Cortex of kidney (tissue), 1 donor: Measurements from ENCODE around the gene C21orf58.

Experiments
- DNase-seq: peaks from one replicate; lab custom pipeline; 2025; lab: John Stamatoyannopoulos, UW

The C21orf58 gene

DNA sequence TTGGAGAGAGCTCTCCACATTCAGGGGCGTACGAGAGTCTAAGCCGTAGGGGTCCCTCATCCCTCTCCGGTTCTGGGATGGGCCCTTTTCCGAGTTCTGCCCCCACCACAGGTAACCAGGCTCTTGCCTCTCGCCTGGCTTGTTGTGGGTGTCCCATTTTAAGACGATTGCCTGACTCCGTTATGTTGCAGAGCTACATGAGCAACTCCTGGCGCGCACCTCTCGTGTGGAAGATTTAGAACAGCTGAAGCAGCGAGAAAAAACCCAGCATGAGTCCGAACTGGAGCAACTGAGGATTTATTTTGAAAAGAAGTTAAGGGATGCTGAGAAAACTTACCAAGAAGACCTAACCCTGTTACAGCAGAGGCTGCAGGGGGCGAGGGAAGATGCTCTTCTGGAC, 29.2 kb upstream of the C21orf58 start:
- no peak for DNase-seq

DNA sequence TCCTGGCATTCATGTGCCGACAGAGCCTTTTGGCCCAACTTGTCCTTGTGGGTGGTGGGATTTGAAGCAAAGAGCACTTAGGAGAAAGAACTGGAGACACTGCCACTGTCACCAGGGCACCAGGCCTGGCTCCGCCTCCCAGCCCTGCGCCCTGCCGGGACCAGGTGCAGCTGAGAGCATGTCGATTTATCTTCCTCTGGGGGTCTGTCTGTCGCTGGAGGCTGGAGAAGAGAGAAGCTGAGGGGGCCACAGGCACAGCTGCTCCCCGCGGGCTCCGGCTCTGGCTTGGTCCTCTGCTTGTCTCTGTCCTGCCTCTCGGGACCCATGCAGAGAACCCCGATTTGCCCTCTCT, 28.5 kb upstream of the C21orf58 start:
- no peak for DNase-seq

DNA sequence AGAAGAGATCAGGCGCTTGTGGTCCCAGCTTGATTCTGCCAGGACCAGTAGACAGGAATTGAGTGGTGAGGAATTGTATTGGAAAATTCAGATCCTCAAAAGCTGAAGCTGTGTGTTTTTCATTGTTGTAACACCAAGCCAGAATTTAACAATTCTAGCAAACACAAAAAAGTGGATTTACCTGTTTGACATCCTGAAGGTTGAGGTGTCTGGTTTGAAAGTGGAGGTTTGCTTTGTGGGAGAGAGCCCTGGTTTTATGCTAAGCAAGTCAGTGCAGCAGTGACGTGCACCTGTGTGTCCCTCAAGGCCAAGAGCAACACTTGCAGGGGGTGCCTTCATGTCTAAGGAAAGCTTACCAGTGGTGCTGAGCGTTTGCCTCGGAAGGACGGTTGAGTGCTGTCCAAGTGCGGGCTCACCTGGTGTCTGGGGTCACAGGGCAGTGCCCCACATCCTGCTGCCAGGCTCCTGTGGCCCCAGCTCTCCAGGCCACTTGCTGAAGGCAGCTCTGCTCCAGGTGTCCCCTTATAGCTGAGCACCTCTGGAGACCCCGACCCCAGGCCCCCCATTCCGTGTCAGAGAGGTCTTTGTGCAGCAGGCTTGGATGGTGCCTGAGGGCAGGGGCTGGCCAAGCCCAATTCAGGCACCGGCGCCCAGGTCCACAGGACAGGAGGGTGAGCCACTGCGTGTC, 27.9 kb upstream of the C21orf58 start:
- no peak for DNase-seq

DNA sequence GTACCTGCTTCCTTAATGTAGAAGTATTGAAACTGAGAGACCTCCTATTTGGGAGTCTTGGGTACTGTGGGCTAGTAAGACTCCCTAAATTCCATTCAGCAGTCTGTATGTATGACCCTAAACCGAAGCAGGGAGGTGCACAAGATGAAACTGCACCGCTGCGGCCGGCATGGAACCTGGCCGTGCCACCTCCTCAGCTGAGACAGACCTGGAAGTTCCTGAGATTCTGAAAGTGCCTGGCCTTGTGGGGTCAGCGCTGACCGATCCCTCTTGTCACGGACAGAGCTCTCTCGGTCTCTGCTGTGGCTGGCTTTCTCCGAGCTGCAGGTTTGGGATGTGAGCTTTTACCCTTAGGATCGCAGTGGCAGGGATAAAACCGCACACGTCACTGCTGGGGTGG, 27.3 kb upstream of the C21orf58 start:
- DNase-seq: no peak

DNA sequence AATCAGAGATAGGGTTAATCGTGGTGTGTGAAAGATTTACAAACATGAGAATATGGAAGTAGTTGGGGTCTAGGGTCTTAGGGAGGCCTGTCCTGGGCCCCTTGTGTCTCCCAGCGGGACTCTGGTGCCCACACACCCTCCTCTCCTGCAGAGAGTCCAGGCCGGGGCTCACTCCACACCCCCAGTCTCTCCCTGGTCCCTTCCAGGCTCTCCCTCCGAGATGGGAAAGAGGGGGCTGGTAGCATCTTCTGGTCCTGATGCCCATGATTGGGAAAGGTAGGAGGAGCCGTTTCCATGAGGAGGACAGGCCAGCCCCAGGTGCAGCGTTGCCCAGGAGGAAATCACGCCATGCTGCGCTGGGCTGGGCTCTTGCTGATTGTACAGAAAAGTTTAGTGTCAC, 26.9 kb upstream of the C21orf58 start:
- no peak for DNase-seq

DNA sequence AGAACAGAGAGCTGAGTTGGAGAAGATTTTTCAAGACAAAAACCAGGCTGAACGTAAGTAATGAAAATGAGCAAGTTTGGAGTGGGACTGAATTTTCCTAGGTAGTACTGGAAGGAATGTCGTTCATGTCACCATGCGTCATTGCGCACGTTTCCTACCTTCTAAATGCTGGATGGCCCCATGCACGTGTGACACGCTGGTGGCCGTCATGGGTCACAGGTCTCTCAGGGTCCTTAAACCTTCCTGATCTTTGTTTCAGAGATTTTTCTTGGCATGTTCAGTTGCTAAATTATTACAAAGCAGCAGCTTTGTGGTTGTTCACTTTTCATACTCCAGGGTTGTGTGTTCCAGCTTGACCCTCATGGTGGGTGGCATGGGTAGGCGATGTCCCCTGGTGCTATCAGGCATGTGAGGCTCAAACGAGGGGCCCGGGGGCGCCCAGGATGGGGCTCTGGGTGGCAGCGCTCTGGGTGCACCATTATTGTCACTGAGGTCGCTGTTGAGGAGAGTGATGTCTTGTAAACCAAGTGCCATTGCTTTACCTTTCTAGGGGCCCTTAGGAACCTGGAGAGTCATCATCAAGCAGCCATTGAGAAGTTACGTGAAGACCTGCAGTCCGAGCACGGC, 25.6 kb upstream of the C21orf58 start:
- no peak for DNase-seq

DNA sequence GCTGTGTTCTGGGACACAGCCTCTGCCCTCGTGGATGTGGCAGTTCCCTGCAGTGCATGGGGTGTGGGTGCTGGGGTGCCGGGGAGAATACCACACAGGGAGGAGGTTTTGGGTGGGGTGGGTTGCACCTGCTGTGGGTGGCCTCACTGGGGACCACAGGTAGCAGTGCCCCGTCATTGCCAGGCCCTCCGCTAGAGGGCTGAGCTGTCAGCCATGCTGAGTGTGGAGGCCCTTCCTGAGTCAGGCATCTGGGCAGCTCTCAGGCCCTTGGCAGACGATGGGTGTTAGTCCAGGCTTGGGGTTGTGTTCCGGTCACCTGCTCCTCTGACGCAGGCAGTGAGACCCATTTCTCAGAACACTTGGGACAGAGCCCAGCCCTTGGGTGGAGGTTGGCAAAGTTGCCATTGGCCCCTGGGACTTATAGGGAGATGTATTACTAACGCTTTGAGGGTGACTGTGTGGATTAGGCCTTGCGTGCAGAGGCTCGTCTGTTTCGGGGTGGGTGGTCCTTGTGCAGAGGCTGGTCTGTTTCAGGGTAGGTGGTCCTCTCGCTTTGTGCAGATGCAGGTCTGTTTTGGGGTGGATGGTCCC, 24.2 kb upstream of the C21orf58 start:
- no peak for DNase-seq

DNA sequence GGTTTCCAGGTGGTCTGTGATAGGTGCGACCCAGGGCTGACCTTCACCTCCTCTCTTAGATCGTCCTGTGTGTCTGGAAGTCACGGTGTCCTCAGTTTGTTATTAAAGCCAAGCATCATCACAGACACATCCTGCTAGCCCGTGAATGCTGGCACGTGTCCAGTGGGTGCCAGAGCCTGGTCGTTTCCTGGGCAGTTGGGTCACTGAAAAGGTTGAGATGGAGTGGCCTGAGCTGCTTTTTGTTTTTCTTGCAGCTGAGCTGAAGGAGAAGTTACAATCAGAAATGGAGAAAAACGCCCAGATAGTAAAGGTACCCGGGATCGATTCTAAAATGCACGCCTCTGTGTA, 23.5 kb upstream of the C21orf58 start:
- no peak for DNase-seq

DNA sequence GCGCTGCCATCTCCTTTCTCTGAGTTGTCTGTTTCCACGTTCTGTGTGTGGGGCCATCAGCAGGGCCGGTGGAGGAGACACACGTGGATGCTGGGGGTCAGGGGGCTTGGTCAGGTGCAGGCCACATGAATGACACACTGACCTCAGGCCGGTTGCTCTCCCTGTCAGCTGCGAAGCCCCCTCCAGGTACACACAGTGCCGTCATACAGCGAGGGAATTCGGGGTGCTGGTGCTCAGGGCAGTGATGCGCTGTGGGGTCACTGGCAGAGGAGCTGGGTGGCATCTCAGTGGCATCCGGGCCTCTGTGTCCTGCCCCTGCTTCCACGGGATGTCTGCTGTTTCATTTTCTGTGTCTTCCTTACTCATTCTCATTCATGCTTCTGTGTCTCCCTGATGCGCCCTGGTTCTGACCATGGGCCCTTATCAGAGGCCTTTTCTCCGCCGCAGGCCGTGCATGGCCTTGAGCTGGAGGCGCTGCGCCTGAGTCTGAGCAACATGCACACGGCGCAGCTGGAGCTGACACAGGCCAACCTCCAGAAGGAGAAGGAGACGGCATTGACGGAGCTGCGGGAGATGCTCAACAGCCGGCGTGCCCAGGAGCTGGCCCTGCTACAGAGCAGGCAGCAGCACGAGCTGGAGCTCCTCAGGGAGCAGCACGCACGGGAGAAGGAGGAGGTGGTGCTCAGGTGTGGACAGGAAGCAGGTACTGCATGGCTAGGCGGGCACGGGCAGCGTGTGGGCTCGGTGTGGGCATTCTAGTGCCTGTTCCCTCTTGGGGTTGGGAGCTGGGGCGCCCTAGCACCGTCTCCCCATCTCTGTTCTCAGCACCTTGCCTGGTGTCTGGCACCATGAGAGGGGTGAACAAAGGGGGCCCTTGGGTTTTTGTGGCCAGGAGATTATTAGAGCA, 22.9 kb upstream of the C21orf58 start:
- DNase-seq: no peak

DNA sequence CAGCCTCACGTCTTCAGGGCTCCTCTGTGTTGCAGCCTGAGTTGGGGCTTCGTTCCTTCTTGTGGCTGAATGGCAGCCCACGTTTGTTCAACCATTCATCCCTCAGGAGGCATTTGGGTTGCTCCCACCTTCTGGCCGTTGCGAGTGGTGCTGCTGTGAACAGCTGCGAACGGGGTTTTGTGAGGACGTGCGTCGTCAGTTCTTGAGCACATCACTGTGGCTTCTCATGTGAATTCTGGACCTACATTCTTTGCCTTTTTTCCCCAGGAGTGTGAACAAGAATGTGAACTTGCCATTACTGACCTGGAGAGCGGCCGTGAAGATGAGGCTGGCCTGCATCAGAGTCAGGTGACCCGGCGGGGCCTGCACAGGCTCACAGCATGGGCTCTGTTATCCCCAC, 22.2 kb upstream of the C21orf58 start:
- no peak for DNase-seq

DNA sequence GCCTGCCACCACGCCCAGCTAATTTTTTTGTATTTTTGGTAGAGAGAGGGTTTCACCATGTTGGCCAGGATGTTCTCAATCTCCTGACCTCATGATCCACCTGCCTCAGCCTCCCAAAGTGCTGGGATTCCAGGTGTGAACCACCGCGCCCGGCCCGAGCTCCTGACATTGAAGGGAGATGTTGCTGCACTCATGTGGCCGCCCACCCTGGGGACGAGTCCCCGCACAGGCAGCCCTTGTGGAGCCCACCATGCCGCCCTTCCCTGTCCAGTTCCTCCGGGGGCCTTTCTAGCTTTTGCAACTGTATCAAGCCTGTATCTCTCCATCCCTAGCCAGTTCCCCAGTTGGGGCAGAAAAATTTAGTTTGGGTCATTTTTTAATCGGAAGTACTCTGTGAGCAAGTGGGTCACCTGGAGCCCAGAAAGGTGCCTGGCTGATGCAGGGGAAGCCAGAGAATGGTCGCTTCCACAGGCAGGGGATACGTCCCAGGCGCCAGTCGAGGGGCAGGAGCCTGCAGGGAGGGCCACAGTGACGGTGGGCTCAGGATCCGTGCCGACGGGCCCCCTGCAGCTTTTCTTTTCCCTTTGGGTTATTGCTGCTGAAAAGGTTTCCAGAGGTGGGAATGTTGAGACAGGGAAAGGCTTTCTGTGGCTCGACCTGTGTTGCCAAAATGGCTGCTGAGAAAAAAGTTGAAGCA, 20.7 kb upstream of the C21orf58 start:
- DNase-seq: no peak

DNA sequence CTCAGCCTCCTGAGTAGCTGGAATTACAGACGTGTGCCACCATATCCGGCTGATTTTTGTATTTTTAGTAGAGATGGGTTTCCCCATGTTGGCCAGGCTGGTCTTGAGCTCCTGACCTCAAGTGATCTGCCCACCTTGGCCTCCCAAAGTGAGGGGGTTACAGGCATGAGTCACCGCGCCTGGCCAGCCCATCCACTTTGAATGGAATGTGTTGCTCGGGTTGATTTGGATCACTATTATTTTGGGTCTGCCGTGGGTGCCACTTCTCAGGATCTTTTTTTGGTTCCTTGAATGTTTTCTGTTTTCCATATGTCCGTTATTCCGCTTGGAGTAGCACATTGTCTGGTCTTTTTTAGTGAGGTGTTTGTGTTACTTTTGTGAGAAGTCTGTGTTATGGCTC, 17.3 kb upstream of the C21orf58 start:
- DNase-seq: no peak

DNA sequence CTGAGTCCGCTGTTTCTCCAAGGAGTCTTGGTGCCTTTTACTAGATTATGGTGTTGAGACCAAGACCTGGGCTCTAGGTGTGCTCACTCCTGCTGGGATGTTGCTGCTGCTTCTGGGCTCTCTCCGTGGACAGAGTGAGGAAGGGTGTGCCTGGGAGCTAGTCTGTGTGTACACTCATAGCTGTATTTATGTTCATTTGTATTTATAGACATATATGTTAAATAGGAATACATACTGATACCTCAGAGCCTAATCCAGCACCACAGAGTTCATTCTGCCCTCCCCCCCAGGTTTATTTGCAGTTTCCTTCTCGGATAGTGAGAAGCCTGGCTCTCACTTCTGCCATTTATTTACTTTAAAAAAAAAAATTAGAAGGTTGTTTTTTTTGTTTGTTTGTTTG, 12.9 kb upstream of the C21orf58 start:
- no peak for DNase-seq

DNA sequence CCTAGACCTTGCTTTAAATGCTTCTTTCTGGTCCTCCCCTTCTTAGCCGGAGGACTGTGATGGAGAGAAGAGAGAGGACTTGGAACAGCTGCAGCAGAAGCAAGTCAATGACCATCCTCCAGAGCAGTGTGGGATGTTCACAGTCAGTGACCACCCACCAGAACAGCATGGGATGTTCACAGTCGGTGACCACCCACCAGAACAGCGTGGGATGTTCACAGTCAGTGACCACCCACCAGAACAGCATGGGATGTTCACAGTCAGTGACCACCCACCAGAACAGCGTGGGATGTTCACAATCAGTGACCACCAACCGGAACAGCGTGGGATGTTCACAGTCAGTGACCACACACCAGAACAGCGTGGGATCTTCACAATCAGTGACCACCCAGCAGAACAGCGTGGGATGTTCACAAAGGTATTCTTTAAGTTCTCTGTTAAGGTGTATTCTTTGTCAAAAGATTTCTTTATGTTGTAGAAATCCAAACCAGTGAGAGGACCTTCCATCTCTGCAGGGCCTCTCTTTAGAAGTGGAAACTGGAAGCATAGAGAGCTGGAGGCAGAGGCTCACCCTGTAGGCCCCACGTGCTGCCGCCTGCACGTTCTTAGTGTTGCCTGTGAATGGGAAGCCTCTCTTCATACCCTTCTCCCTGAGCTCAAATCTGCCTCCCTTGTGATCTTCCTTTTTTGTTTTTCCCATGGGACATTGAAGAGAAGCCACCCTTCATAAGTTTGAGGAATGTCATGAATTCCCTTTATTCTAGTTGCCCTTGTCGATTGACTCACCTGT, 10.9 kb upstream of the C21orf58 start:
- no peak for DNase-seq

DNA sequence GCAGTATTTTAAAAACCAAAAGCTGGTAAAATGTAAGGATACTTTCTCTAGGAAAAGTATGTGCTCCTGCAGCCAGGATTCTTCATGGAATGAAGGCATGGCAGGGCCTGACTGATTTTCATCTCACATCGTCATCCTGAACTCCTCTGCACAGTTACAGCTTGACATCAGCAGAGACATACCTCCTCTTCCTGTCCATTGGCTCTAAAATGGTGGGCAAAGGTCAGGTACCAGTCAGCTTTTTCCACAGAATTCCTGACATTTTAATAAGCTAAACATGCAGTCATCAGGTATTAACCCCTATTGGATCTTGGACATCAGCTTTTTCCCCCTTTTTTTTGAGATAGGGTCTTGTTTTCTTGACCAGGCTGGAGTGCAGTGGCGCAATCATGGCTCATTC, 6.1 kb upstream of the C21orf58 start:
- no peak for DNase-seq

DNA sequence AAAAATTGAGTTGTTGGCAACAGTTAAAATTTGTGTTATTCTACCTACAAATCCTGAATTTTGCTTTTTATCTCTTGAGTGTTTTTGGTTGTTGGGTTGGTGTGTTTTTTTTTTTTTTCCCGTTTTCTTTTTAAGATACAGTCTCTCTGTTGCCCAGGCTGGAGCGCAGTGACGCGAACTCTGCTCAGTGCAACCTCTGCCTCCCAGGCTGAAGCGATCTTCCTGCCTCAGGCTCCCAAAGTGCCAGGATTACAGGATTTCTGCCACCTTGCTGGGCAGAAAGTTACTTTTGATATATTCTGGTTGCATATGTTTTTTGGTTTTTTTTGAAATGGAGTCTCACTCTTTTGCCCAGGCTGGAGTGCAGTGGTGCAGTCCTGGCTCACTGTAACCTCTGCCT, 4.5 kb upstream of the C21orf58 start:
- no peak for DNase-seq

DNA sequence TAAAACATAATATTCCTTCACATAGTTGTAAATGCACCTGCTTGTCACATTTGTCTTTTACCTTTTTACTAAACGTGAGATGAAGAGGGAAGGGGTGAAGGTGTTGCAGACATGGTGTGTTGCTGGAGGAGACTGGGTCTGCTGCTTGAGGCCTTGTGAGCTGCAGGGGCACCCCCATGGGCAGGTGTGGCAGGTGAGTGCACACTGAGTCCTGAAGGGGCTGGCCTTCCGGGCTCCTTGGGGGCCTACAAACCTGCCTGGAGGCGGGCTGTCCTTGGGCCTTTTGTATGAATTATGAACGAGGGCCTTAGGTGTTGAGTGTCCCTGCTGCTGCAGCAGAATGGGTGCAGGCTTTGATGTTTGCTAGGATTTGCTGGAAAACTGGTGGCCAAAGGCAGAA, 4.0 kb upstream of the C21orf58 start:
- no peak for DNase-seq

DNA sequence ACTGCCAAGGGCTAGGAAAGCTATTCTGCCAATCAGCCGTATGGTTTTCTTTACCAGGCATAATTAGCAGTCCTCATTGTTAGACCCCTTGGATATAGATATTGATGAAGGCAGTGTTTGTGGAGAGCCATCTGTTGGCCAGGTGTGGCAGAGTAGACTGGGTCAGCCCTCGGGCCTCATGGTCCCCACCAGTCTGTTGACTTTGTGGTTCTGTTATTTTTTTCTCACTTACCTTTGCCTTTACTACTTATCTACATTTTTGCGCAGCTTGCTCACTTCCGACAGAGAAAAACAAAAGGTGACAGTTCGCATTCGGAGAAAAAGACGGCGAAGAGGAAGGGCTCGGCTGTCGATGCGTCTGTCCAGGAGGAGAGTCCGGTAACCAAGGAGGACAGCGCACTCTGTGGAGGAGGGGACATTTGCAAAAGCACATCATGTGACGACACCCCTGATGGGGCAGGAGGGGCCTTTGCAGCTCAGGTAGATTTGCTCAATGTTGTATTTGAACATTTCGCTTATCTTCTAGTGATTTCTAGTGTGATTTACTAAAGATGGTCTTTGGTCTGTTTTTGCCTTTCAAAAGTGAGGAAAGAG, 2.5 kb upstream of the C21orf58 start:
- DNase-seq: no peak

DNA sequence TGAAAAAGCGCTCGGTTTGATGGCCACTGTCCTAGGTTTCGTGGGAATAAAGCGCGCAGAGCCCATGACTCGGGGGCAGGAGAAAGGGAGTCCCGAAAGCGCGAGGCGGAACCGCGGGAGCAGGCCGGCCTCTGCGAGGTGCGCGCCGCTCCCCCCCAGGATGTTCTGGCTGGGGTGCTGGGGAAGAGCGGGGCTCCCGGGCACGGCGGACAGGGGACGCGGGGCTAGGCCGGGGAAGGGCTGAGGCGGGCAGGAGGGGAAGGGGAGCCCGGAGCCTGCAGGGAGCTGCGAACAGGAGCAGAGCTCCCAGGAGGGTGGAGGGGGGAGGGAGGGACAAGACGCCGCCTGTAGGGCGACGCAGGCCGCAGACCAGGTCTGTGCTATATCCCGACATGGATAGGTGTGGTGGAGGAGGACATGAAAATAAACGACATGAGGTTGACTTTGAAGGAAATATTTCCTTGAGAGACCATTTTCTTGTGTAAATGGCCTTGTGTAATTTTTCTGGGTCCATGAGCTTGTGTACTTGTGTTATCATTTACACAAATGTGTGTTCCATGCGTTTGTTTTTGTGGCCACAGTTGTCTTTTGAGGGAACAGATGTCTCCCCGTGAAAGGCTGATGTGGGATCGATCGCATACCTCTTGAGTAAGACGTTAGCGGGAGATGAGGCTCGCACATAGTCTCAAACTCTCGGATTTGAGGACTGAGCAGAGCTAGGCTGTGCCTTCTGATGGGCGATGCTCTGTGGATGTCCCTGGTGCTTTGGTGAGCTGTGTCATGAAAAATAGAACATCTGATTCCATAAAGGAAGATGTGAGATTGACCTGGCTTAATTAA, 1.6 kb upstream of the C21orf58 start:
- DNase-seq: no peak

DNA sequence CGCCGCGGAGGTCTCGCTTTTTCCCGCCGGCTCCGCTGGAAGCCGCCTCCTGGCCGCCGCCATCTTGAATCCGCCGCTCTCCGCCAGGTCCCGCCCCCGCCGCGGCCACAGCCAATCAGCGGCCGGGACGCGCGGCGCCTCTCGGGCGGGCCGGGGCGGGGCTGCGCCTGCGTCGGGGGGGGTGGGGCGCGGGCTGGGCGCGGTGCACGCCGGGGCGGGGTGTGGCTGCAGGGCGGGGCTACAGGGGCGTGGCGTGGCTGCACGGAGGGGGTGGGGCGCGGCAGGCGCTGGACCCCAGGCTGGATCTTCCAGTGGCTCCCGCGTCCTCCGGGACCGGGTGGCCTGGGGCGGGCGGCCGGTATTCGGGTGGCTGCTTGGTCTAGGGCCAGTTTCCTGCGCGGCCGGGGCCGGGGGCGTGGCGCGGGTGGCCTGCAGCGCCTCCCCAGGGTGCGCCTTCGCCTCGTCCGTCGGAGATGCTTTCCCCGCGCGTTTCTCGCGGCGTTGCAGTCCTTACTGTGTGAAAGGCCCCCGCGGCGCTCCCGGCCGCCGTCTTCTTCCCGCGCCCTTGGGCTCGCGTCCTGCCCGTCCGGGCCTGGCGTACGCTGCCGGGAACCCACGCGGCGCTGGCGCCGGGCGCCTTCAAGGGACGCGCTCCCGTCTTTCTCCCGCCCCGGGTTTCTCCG, 861 bp upstream of the C21orf58 start:
- no peak for DNase-seq
